Stimulated activated naive CD8-positive, alpha-beta T cell treated with anti-CD3 and anti-CD28 coated beads, Interleukin-15, Interleukin-2, amounts not matched to agents 100 U/mL and 50 U/mL, for 24 hours (primary cell): Measurements from ENCODE around the gene VAC14.
"Not testable (repeated sequence)": the region's sequence is repeated elsewhere in the genome, so short reads cannot be mapped to it uniquely, and the experiment has no call there.

Source experiments
- ATAC-seq: fragments of 150-1000 bp; cut with Tn5 transposase; one replicate; pipeline ENCODE4 v1.10.0; 2021
- DNase-seq: peaks from one replicate; pipeline ENCODE4 v3.0.0; 2021

VAC14 gene

GRCh38 chr16:70744366-70744765 lies 56.6 kb downstream of the VAC14 start:
- ATAC-seq: no peak
- DNase-seq: no peak

DNA sequence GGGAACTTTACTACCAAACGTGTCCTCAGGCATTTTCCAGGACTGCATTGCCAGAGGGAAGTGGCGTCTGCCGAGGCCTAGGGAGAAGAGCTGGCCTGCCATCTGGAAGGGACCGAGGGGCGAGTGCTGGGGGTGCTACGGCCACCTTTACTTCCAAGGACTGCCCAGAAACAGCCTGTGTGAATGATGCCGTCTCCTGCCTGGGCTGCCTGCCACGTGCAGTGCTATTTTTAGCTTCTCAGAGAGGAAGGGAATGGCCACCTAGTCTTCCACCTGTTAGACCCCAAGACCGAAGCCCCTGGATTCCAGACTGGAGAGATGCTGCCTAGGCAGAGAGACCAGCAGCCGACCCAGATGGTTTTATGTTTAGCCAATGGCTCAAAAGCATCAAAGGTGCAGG lies 57.2 kb downstream of the VAC14 start:
- ATAC-seq (no peak), DNase-seq (no peak)

GRCh38 chr16:70742967-70743366 lies 58.0 kb downstream of the VAC14 start:
- DNase-seq, ATAC-seq: not testable (repeated sequence)

DNA sequence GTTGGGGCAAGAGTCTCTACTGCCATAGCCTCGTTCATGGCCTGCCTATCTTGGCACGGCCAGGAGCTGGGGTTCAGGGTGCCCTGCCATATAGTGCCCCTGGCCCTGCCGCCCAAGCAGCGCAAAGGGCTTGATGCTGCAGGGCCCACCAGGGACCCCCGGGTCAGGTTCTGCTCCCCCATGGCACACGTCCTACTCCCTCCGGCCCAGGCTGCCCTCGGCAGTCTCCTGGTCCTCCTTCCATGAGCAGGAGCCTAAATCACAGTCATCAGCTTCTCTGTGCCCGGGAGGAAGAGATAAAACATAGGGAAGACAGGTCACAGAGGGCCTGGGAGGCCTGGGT lies 59.2 kb downstream of the VAC14 start:
- DNase-seq (no peak), ATAC-seq (no peak)

DNA sequence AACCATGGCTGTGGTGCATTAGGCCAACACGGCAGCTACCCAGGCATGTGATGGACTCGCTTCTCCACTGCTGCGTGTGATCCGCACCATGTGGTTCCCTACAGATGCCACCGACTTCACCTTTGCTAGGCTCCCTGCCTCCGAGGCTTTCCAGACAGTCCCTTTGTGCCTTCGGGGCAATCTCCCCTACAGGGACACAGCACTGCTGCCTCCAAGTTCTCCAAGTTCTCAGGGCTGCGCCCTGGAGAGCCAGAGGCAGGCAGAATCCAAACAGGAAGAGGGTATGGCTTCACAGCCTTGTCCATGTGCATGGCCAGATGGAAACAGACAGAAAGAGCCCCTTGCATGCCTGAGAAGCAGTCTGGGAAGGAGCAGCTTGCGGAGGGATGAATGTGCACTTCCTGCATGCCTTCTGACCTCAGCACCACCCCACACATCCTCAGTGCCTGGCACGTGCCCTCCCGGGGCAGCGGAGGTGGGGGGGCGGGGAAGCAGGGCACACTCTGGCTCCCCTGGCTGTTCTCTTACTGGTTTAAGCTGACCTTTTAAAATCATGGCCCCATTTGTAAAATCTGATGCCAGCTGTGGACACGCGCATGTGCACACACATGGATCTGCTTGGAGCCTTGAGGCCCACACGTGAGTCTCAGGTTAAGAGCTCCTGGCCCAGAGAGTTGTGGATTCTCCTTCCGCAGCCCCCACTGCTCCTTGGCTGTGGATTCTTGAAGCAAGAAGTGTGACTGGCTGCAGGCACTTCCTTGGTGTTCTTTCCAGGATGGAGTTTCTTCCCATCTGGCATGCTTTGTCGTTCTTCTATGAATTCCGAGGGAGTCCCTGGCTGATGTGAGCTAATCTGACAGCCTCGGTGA lies 59.8 kb downstream of the VAC14 start:
- ATAC-seq: no peak
- DNase-seq: peak; percentile 47

DNA sequence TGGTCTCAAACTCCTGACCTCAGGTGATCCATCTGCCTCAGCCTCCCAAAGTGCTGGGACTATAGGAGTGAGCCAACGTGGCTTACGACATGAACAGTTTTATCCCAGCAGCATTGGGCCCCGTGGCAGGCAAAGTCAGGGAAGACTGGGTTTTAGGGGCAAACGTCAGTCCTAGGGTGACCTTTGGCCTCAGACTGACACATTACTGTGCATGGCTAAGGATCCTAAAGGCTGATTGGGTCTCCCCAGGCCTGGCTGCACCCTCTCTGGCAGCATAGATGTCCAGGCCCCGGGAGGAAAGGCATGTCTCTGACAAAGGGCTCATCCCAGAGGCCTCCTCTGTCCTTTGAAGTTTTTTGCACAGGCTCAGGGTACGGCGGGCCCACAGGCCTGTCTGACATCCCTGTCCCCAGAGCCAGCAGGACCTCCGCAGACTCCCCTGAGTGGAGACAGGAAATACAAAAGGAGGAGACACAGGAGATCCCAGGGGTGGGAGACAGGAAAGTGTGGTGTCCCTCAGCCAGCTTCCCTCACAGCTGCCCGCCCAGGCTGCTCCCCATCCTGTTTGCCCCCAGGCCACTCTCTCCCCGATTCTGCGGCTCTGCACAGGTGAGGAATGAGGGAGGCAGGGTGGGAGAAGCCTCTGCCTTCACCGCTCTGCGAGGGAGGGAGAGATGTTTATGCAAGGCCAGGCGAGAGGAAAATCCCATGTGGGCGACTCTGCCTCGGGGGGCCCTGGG lies 60.6 kb downstream of the VAC14 start:
- ATAC-seq (no peak), DNase-seq (no peak)

- DNase-seq: no peak
- no peak for ATAC-seq
Measured at GRCh38 chr16:70739389-70739788, 61.6 kb downstream of the VAC14 start.

DNA sequence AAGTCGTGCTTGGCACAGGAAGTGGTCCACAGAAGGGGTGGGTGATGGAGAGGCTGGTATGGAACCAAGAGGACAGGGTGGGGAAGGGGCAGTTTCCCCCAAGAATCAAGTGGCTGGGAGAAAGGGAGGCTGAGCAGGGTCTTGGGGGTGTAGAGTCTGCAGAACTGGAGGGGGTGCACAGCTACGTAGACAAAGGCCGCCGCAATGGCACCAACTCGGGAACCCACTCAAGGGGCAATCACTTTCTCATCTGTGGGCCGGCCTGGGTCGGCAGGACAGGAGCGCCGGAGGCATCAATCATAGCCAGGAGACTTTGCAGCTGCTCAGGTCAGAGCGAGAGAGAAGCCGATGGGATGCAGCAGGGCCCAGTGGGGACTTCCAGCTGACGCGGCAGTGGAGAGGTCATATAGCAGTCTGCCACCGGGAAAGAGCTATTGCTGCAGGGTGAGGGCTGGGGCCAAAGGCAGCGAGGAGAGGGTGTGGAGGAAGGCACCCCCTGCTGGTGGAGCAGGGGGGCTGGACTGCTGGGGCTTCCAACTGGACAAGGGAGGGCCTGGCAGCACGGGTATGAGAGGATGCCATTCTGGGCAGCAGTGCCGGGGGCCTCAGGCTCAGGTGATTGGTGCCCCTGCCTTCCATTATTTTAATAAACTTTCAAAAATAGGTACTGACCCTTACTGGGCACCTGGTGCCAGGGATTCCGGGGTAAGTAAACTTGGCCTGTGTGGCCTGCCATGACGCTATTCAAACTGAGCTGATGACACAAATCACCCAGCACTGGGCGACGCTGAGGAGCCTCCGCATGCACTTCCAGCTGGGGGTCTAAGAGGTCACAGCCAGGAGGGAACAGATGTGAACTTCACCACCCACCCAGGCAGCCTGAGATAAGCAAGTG lies 62.6 kb downstream of the VAC14 start:
- DNase-seq: peak; percentile 62
- ATAC-seq: peak; percentile 16

- peak; percentile 90 for ATAC-seq
- peak; percentile 85 for DNase-seq
Measured at GRCh38 chr16:70737377-70738082, 63.4 kb downstream of the VAC14 start.

GRCh38 chr16:70736465-70737376 lies 64.2 kb downstream of the VAC14 start:
- DNase-seq (peak; percentile 57), ATAC-seq (peak; percentile 57)

DNA sequence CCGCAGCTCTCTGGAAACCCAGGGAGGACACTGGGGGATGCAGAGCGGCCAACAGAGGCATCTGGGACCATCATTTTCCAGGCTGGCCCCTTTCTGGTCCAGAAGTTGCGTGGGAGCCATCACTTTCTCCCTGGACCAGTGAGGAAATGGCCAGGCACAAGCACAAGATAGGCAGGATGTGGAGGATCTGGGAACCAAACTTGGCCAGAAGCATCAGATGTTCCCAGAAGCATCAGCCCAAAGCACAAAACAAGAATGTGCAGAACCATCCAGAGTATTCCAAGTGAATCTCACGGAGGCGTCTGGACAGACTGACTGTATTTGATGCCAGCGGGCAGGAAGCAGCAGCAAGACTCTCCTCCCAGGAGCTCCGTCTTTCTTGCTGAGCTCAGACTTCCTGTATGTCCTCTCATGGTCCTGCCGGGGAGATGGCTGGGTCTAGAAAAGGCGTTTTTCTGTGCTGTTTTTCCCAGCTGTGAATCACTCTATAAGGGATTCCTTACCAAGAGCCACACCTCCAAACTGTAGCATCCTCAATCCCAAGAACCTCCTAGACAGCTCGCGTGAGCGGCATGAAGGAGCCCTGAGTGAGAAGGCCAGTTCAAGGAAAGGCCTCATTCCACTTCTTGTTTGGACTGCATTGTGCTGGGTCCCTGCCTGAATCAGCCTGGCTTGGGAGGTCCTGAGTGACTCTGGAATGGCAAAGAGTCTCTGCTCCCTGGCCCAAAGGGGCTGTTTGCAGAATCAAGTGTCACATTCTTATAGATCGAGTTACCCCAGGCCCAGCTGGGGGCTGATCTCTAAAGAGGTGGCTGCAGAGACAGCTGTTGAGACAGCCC lies 65.6 kb downstream of the VAC14 start:
- DNase-seq (no peak), ATAC-seq (no peak)

DNA sequence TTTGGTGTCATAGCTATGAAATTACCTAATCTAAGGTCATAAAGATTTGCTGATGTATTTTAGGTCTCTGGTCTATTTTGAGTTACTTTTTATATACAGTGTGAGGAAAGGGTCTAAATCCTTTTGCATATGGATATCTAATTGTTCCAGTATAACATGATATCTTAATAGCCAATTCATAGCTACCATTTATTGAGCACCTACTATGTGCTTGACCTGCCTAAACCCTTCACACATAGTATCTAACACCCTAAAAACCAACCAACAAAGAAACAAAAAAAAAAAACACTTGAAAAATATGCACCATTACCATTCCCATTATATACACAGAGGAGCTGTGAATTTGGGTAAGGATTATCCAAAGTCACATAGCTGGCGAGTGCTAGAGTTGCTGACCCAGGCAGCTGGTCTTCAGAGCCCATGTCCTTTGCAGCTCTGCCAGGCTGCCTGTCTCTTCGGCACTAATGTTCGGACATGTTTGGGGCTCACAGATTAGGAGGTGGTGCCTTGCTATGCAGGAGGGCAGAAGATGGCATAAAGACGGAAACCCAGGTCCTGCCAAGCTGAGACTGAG lies 66.3 kb downstream of the VAC14 start:
- DNase-seq (no peak), ATAC-seq (no peak)

GRCh38 chr16:70730944-70731343 lies 70.0 kb downstream of the VAC14 start:
- no peak for DNase-seq
- no peak for ATAC-seq

DNA sequence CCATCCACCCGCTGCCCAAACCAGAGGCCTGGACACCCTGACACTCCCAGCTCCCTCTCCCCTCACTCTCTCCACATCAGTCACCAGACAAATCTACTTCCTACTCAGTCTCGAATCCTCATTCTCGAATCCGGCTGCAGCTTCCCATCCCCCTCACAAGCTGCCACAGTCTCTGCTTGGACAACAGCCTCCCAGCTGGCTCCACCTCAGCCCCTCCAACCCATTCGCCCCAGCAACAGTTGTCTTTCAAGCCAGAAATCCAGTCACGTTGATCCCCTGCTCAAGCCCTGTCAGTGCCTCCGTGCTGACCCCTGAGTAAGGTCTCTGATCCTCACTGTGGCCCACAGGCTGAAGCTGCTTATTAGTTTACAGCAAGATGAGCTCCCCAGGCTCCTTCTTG lies 70.9 kb downstream of the VAC14 start:
- no peak for ATAC-seq
- DNase-seq: no peak

- ATAC-seq (no peak), DNase-seq (no peak)
Measured at GRCh38 chr16:70729292-70729691, 71.7 kb downstream of the VAC14 start.

DNA sequence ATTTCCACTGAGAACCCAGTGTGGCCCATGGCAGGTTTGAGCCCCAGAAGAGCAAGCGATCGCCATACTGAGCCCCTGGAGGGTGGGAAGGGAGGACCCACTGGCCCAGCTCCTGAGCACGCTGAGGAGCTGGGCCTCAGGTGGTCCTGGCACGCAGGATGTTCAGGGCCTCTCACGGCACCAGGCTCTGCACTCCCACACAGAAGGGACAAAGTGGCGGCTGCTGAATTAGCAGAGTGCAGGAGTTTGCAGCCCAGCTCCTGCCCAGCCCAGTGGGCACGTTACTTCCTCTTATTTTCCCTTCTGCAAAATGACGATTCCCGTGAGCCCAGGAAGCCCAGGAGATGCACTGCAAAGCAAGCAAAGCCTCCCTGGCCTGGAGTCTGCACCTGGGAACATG lies 72.8 kb downstream of the VAC14 start:
- no peak for ATAC-seq
- no peak for DNase-seq

- no peak for DNase-seq
Measured at GRCh38 chr16:70726892-70727361, 74.0 kb downstream of the VAC14 start.

GRCh38 chr16:70725912-70726828 lies 74.8 kb downstream of the VAC14 start:
- ATAC-seq: no peak
- DNase-seq: no peak

More at GRCh38 chr16:70726892-70727361, 74.0 kb downstream of the VAC14 start:
- no peak for ATAC-seq
